Endothelial cell of umbilical vein (primary cell): ENCODE measurements around the gene PTMA. TPM values are rescaled to one million over a fixed set of nuclear protein-coding genes. Genes with fewer than 3 reads are reported as not detected.

Source experiments
- BruUV-seq: library from RNA; stranded (reverse); fragments of 400-500 nt; replicated peaks from 2 replicates; lab custom pipeline; 2021; lab: Mats Ljungman, UMichigan
- CTCF ChIA-PET: fragments of 300-600, 350-600 bp; sonication (Branson Sonifier 250); formaldehyde crosslinking; loops from one replicate; lab custom pipeline; 2021; ENCODE audit warnings: antibody characterized with exemption, inconsistent platforms; lab: Charles Lee
- POLR2A ChIA-PET: fragments of 300-600, 350-600 bp; sonication (Branson Sonifier 250); formaldehyde crosslinking; loops from one replicate; lab custom pipeline; 2021; ENCODE audit warnings: antibody characterized with exemption, inconsistent platforms; lab: Charles Lee
- DNase-seq: peaks from one replicate; pipeline ENCODE4 v3.0.0-alpha.2; 2011; ENCODE audit warnings: low read depth, low spot score
- FAIRE-seq: peaks from 2 replicates; lab custom pipeline; 2011; peaks lifted over from hg19 to GRCh38; lab: Jason Lieb, UNC
- H2AFZ ChIP-seq: 2 replicates; pipeline ENCODE4 v1.6.0; 2012; ENCODE audit warnings: low read depth, low read length, control low read depth, inconsistent platforms
- H3K27ac ChIP-seq: 2 replicates; pipeline ENCODE4 v1.5.1; 2011; ENCODE audit warnings: low read depth, mild to moderate bottlenecking, control low read depth, low read length, moderate library complexity; ENCODE audit not compliant: insufficient read depth
- H3K27me3 ChIP-seq, 2 experiments: 2 replicates each; pipeline versions ENCODE4 v1.6.0 to v1.6.1; 2011; ENCODE audit warnings: low read length in 2 of 2, mixed read lengths in 1 of 2; ENCODE audit not compliant: control insufficient read depth in 2 of 2, insufficient read depth in 2 of 2
- H3K36me3 ChIP-seq, 2 experiments: 2 replicates in 1 of 2; 3 replicates in 1 of 2; pipeline ENCODE4 v1.5.1; 2011; ENCODE audit warnings: low read length in 2 of 2, mild to moderate bottlenecking in 1 of 2, moderate library complexity in 1 of 2; ENCODE audit not compliant: control insufficient read depth in 2 of 2, insufficient read depth in 2 of 2; ENCODE audit errors: extremely low read depth in 1 of 2
- H3K4me1 ChIP-seq: 3 replicates; pipeline ENCODE4 v1.5.1; 2011; ENCODE audit warnings: mild to moderate bottlenecking, low read length; ENCODE audit not compliant: control insufficient read depth, insufficient read depth; ENCODE audit errors: extremely low read depth
- H3K4me2 ChIP-seq: 2 replicates; pipeline ENCODE4 v1.6.1; 2011; ENCODE audit warnings: low read length, control low read depth, mixed read lengths; ENCODE audit not compliant: insufficient read depth
- H3K4me3 ChIP-seq, 3 experiments: fragments of 200-600 bp in 1 of 3; sonication (generic), shearing (Covaris generic) in 1 of 3; replicated peaks in 1 of 3; 2 replicates each; pipeline ENCODE4 v1.5.1; 2011 to 2016; ENCODE audit warnings: control low read depth in 3 of 3, low read length in 3 of 3, mild to moderate bottlenecking in 2 of 3, inconsistent platforms in 1 of 3, low read depth in 1 of 3, moderate library complexity in 1 of 3; ENCODE audit not compliant: insufficient read depth in 1 of 3
- H3K79me2 ChIP-seq: 2 replicates; pipeline ENCODE4 v1.6.0; 2012; ENCODE audit warnings: low read length, inconsistent platforms; ENCODE audit not compliant: control insufficient read depth, insufficient read depth
- H3K9ac ChIP-seq: replicated peaks from 2 replicates; pipeline ENCODE3; 2011; ENCODE audit warnings: low read length, control low read depth; ENCODE audit not compliant: insufficient read depth; ENCODE audit errors: extremely low read depth
- H3K9me1 ChIP-seq: replicated peaks from 3 replicates; pipeline ENCODE4 v1.6.0; 2011; ENCODE audit warnings: mild to moderate bottlenecking, low read length; ENCODE audit not compliant: control insufficient read depth, insufficient read depth; ENCODE audit errors: extremely low read depth
- H3K9me3 ChIP-seq: replicated peaks from 2 replicates; pipeline ENCODE4 v1.5.1; 2012; ENCODE audit warnings: low read length, inconsistent platforms; ENCODE audit not compliant: control insufficient read depth, insufficient read depth
- H4K20me1 ChIP-seq: replicated peaks from 2 replicates; pipeline ENCODE3; 2011; ENCODE audit warnings: mild to moderate bottlenecking, low read length; ENCODE audit not compliant: control insufficient read depth, insufficient read depth; ENCODE audit errors: extremely low read depth
- CTCF ChIP-seq, 2 donors: IDR thresholded peaks; 1 replicate in 1 of 2; 2 replicates in 1 of 2; pipeline ENCODE4 v1.5.1; 2011; ENCODE audit warnings: low read length in 2 of 2, mild to moderate bottlenecking in 2 of 2, moderate library complexity in 2 of 2, control low read depth in 1 of 2, inconsistent platforms in 1 of 2, low read depth in 1 of 2; ENCODE audit not compliant: insufficient read depth in 1 of 2; ENCODE audit errors: extremely low read depth in 1 of 2
- EZH2 ChIP-seq: IDR thresholded peaks from 2 replicates; pipeline ENCODE4 v1.6.1; 2012; ENCODE audit warnings: borderline replicate concordance, low read depth, mild to moderate bottlenecking, moderate library complexity, low read length, inconsistent platforms; ENCODE audit not compliant: severe bottlenecking
- FOS ChIP-seq: IDR thresholded peaks from 2 replicates; pipeline ENCODE4 v1.6.1; 2011; ENCODE audit warnings: mild to moderate bottlenecking, low read length, moderate library complexity, borderline replicate concordance; ENCODE audit not compliant: insufficient read depth
- GATA2 ChIP-seq: IDR thresholded peaks from 2 replicates; pipeline ENCODE4 v1.7.0; 2011; ENCODE audit warnings: low read depth, mild to moderate bottlenecking, moderate library complexity, mixed read lengths, low read length; ENCODE audit not compliant: insufficient read length, insufficient read depth
- JUN ChIP-seq: IDR thresholded peaks from 2 replicates; pipeline ENCODE4 v1.6.1; 2011; ENCODE audit warnings: borderline replicate concordance, low read depth; ENCODE audit not compliant: insufficient read length, insufficient read depth
- MAX ChIP-seq: IDR thresholded peaks from 2 replicates; pipeline ENCODE4 v1.6.1; 2011; ENCODE audit not compliant: insufficient read depth, insufficient read length
- MYC ChIP-seq: IDR thresholded peaks from one replicate; pipeline ENCODE4 v1.6.1; 2011; ENCODE audit warnings: mild to moderate bottlenecking, low read depth, low read length
- POLR2A ChIP-seq: IDR thresholded peaks from 2 replicates; pipeline ENCODE4 v1.6.1; 2012; ENCODE audit warnings: low read depth, mild to moderate bottlenecking, control low read depth, low read length
- POLR2AphosphoS5 ChIP-seq: IDR thresholded peaks from 2 replicates; pipeline ENCODE4 v1.6.1; 2012; ENCODE audit warnings: low read depth, mild to moderate bottlenecking, control low read depth, low read length, moderate library complexity; ENCODE audit not compliant: insufficient read depth
- dilution Hi-C: fragments of 300-500 bp; cut with MboI; formaldehyde crosslinking; loops from one replicate; pipeline ENCODE4 v1.15.0; 2019; ENCODE audit warnings: low sequenced_read_pairs; ENCODE audit not compliant: extremely low pct_ligation_motif_present
- intact Hi-C: fragments of 100-400 bp; cut with micrococcal nuclease; formaldehyde crosslinking; loops from one replicate; pipeline ENCODE4 v1.10.0; 2022
- polyA plus RNA-seq, 4 experiments: library from polyadenylated mRNA; depleted of rRNA in 3 of 4; stranded (reverse) in 3 of 4; unstranded in 1 of 4; fragments of >200 nt; gene quantifications; 2 replicates each; pipeline versions ENCODE4 v1.2.1 to v1.2.3, GENCODE V29; 2011 to 2012; ENCODE audit warnings: missing spikeins in 1 of 4
- total RNA-seq: library from RNA; stranded (reverse); gene quantifications from 2 replicates; pipeline ENCODE4 v1.2.3, GENCODE V29; 2021

Gene PTMA
- total and polyA plus RNA-seq, 2 donors (not counting 3 experiments of a cell fraction or from before 2014, with no cell fraction given) = 404 to 1,488 TPM

- Histone ChIP-seq H3K36me3 (peaks cover 11 to 17% of the 10 kb centered on the region in 2 experiments), H3K79me2 (peaks cover 41% of the 10 kb centered on the region), H2AFZ (no peak overlapping the region), H3K4me2 (peak overlapping the region; percentile 74), H3K27ac (peak overlapping the region; percentile 83), H3K9me3 (no peaks in the 10 kb centered on the region), H3K4me1 (peaks cover 18% of the 10 kb centered on the region), H3K4me3 (peak overlapping the region; percentile 82 to 98 (median 86)), H4K20me1 (no peaks in the 10 kb centered on the region), H3K27me3 (no peaks in the 10 kb centered on the region), H3K9me1 (no peaks in the 10 kb centered on the region), H3K9ac (peak overlapping the region; percentile 96)
- TF ChIP-seq POLR2A (no peak), CTCF (IDR thresholded peaks at IDR 0.05; ENCODE audit: extremely low read depth in 1 of 2, insufficient read depth in 1 of 2, low read depth in 1 of 2, low read length in 2 of 2) (peak; percentile 68 to 95), POLR2AphosphoS5 (peak; percentile 97), JUN (no peak), MAX (peak; percentile 93), FOS (no peak), EZH2 (no peak), MYC (peak; percentile 66), GATA2 (no peak)
- dilution Hi-C loops (no loop called here), intact Hi-C loops (loop anchor here (5.0 kb wide), 1 partner anchor 198 kb away; no protein-coding TSS in a partner anchor)
- ChIA-PET POLR2A (interaction anchor here (0.7 to 1.7 kb wide), 3 partner anchors 44 to 873 kb away, joined by 3 to 5 read pairs (median 4); no protein-coding TSS in a partner anchor), CTCF (interaction anchor here (1.0 to 13.8 kb wide), 3 partner anchors 36 to 97 kb away, joined by 5 to 583 read pairs (median 9); no protein-coding TSS in a partner anchor)
- peak; percentile 81 for DNase-seq
- peak; percentile 28 for FAIRE-seq
- BruUV-seq = no TSS peak
These were observed 1.9 kb downstream of the PTMA start for GRCh38 chr2:231709981-231710798.
